DMS53 (cell line): Measurements from ENCODE around the gene CHGA.
A peak's percentile ranks its signal among the peaks of the same experiment; 100 is the strongest.

Source experiments
- DNase-seq: peaks from one replicate; lab custom pipeline; 2025; lab: John Stamatoyannopoulos, UW

Gene CHGA

GRCh38 chr14:92945544-92945943, 22.6 kb downstream of the CHGA start:
- no peak for DNase-seq

- DNase-seq = peak; percentile 17
Observed at GRCh38 chr14:92945959-92946846, 23.3 kb downstream of the CHGA start.

GRCh38 chr14:92946847-92947545, 24.0 kb downstream of the CHGA start:
- no peak for DNase-seq

- DNase-seq = no peak
Observed at GRCh38 chr14:92948647-92949046, 25.7 kb downstream of the CHGA start.

GRCh38 chr14:92949496-92950192, 26.7 kb downstream of the CHGA start:
- no peak for DNase-seq

GRCh38 chr14:92950193-92950540, 27.2 kb downstream of the CHGA start:
- DNase-seq = no peak

GRCh38 chr14:92950773-92951172, 27.8 kb downstream of the CHGA start:
- DNase-seq = no peak

GRCh38 chr14:92951261-92951660, 28.3 kb downstream of the CHGA start:
- DNase-seq = no peak

GRCh38 chr14:92951912-92952471, 29.0 kb downstream of the CHGA start:
- DNase-seq = peak; percentile 72

- DNase-seq = no peak
Observed at GRCh38 chr14:92952481-92953298, 29.7 kb downstream of the CHGA start.

GRCh38 chr14:92953526-92953925, 30.6 kb downstream of the CHGA start:
- no peak for DNase-seq

- no peak for DNase-seq
Observed at GRCh38 chr14:92954933-92955332, 32.0 kb downstream of the CHGA start.

GRCh38 chr14:92955381-92955780, 32.4 kb downstream of the CHGA start:
- DNase-seq = no peak

GRCh38 chr14:92956961-92957360, 34.0 kb downstream of the CHGA start:
- peak; percentile 8 for DNase-seq

- no peak for DNase-seq
Observed at GRCh38 chr14:92958373-92959188, 35.6 kb downstream of the CHGA start.

- DNase-seq = no peak
Observed at GRCh38 chr14:92959189-92959531, 36.2 kb downstream of the CHGA start.

- no peak for DNase-seq
Observed at GRCh38 chr14:92959761-92960680, 37.1 kb downstream of the CHGA start.

- no peak for DNase-seq
Observed at GRCh38 chr14:92960706-92961566, 38.0 kb downstream of the CHGA start.

- no peak for DNase-seq
Observed at GRCh38 chr14:92961567-92961855, 38.6 kb downstream of the CHGA start.
